Mesendoderm (in vitro differentiated cells): ENCODE measurements around the gene RMND5A.

Experiments used
- DNase-seq: peaks from one replicate; pipeline ENCODE4 v3.0.0; 2013
- H2AK5ac ChIP-seq: 2 replicates; pipeline ENCODE4 v1.6.1; 2013; ENCODE audit warnings: low read length, inconsistent platforms
- H2BK120ac ChIP-seq: 2 replicates; pipeline ENCODE4 v1.6.1; 2013; ENCODE audit warnings: low read depth, mild to moderate bottlenecking, low read length, moderate library complexity, mixed read lengths
- H2BK15ac ChIP-seq: replicated peaks from 2 replicates; pipeline ENCODE4 v1.6.1; 2013; ENCODE audit warnings: low read depth, mild to moderate bottlenecking, moderate library complexity
- H2BK5ac ChIP-seq: 2 replicates; pipeline ENCODE4 v1.6.1; 2013; ENCODE audit warnings: low read length, inconsistent platforms
- H3K18ac ChIP-seq: 2 replicates; pipeline ENCODE4 v1.6.1; 2013; ENCODE audit warnings: mild to moderate bottlenecking, low read length, mixed read lengths
- H3K23ac ChIP-seq: one replicate; pipeline ENCODE4 v1.6.1; 2013; ENCODE audit warnings: low read length
- H3K27ac ChIP-seq: 2 replicates; pipeline ENCODE4 v1.5.1; 2013; ENCODE audit warnings: low read depth, mild to moderate bottlenecking, inconsistent platforms, low read length, moderate library complexity
- H3K27me3 ChIP-seq: 2 replicates; pipeline ENCODE4 v1.6.1; 2013; ENCODE audit warnings: low read length, control low read depth, mild to moderate bottlenecking, inconsistent platforms; ENCODE audit not compliant: insufficient read depth, poor library complexity
- H3K36me3 ChIP-seq: 2 replicates; pipeline ENCODE4 v1.6.1; 2013; ENCODE audit warnings: low read length, inconsistent platforms; ENCODE audit not compliant: control insufficient read depth, insufficient read depth
- H3K4ac ChIP-seq: one replicate; pipeline ENCODE4 v1.6.1; 2013; ENCODE audit warnings: low read depth, mild to moderate bottlenecking, low read length, moderate library complexity
- H3K4me1 ChIP-seq: 2 replicates; pipeline ENCODE4 v1.6.1; 2013; ENCODE audit warnings: low read depth, low read length, inconsistent platforms; ENCODE audit not compliant: control insufficient read depth
- H3K4me2 ChIP-seq: 2 replicates; pipeline ENCODE4 v1.6.1; 2013; ENCODE audit warnings: low read length
- H3K4me3 ChIP-seq: 2 replicates; pipeline ENCODE4 v1.5.1; 2013; ENCODE audit warnings: mild to moderate bottlenecking, low read length
- H3K56ac ChIP-seq: one replicate; pipeline ENCODE4 v1.6.1; 2013; ENCODE audit warnings: low read length
- H3K79me1 ChIP-seq: 2 replicates; pipeline ENCODE4 v1.6.1; 2013; ENCODE audit warnings: low read length, inconsistent platforms
- H3K79me2 ChIP-seq: 2 replicates; pipeline ENCODE4 v1.6.1; 2013; ENCODE audit warnings: mild to moderate bottlenecking, low read length; ENCODE audit not compliant: control insufficient read depth, insufficient read depth
- H3K9ac ChIP-seq: 2 replicates; pipeline ENCODE4 v1.6.1; 2013; ENCODE audit warnings: low read length, inconsistent platforms
- H4K5ac ChIP-seq: one replicate; pipeline ENCODE4 v1.6.1; 2013; ENCODE audit warnings: low read length
- H4K8ac ChIP-seq: one replicate; pipeline ENCODE4 v1.6.1; 2013; ENCODE audit warnings: low read depth, mild to moderate bottlenecking, control low read depth, low read length, moderate library complexity
- WGBS: extraction: QIAGEN DNeasy Blood & Tissue Kit; methylation state at CpG from one replicate; pipeline ENCODE4 v1.1.7; 2013; ENCODE audit warnings: low lambda C conversion rate, missing lambda C conversion rate; ENCODE audit not compliant: insufficient coverage; ENCODE audit errors: extremely low coverage; 5-methylcytosine and 5-hydroxymethylcytosine counted together

Gene RMND5A

GRCh38 chr2:86786001-86786536 is 66.0 kb downstream of the RMND5A start:
- H3K4me2 ChIP-seq, result no peak overlapping the region
- peaks cover 33% of the 10 kb centered on the region for H3K27me3 ChIP-seq
- H3K56ac ChIP-seq, result no peak overlapping the region
- no peak overlapping the region for H3K4me3 ChIP-seq
- H3K9ac ChIP-seq, result no peak overlapping the region
- H3K36me3 ChIP-seq, result no peaks in the 10 kb centered on the region
- no peak overlapping the region for H3K18ac ChIP-seq
- H3K4me1 ChIP-seq, result no peaks in the 10 kb centered on the region
- no peak overlapping the region for H3K23ac ChIP-seq
- WGBS, result no CpG with 5 or more reads among the region's 10 CpGs
- no peak overlapping the region for H2BK120ac ChIP-seq
- DNase-seq, result peak; percentile 91
- no peak overlapping the region for H2BK15ac ChIP-seq
- no peak overlapping the region for H4K8ac ChIP-seq
- no peak overlapping the region for H4K5ac ChIP-seq
- H3K27ac ChIP-seq, result no peak overlapping the region
- no peak overlapping the region for H2BK5ac ChIP-seq
- no peak overlapping the region for H3K4ac ChIP-seq
- H2AK5ac ChIP-seq, result no peak overlapping the region
- no peaks in the 10 kb centered on the region for H3K79me1 ChIP-seq
- no peaks in the 10 kb centered on the region for H3K79me2 ChIP-seq

- H3K27ac ChIP-seq, result no peak overlapping the region
- H2AK5ac ChIP-seq, result no peak overlapping the region
- H3K27me3 ChIP-seq, result peaks cover 41% of the 10 kb centered on the region
- H3K4me2 ChIP-seq, result no peak overlapping the region
- DNase-seq, result peak; percentile 23
- H3K4me3 ChIP-seq, result no peak overlapping the region
- H3K9ac ChIP-seq, result no peak overlapping the region
- no peak overlapping the region for H4K5ac ChIP-seq
- WGBS, result no CpG with 5 or more reads among the region's 2 CpGs
- H2BK120ac ChIP-seq, result no peak overlapping the region
- no peaks in the 10 kb centered on the region for H3K4me1 ChIP-seq
- no peaks in the 10 kb centered on the region for H3K79me1 ChIP-seq
- H3K18ac ChIP-seq, result no peak overlapping the region
- no peak overlapping the region for H3K23ac ChIP-seq
- H2BK5ac ChIP-seq, result no peak overlapping the region
- H3K56ac ChIP-seq, result no peak overlapping the region
- no peak overlapping the region for H2BK15ac ChIP-seq
- no peaks in the 10 kb centered on the region for H3K36me3 ChIP-seq
- H3K79me2 ChIP-seq, result no peaks in the 10 kb centered on the region
- H4K8ac ChIP-seq, result no peak overlapping the region
- H3K4ac ChIP-seq, result no peak overlapping the region
Observed at GRCh38 chr2:86787736-86788135, 67.6 kb downstream of the RMND5A start.

GRCh38 chr2:86788165-86788564 is 68.1 kb downstream of the RMND5A start:
- Histone ChIP-seq H2BK15ac (no peak overlapping the region), H3K4me3 (no peak overlapping the region), H3K27ac (no peak overlapping the region), H3K79me2 (no peaks in the 10 kb centered on the region), H4K8ac (no peak overlapping the region), H3K18ac (no peak overlapping the region), H4K5ac (no peak overlapping the region), H3K4me2 (no peak overlapping the region), H3K23ac (no peak overlapping the region), H3K36me3 (no peaks in the 10 kb centered on the region), H3K79me1 (no peaks in the 10 kb centered on the region), H2AK5ac (no peak overlapping the region), H3K4me1 (no peaks in the 10 kb centered on the region), H3K4ac (no peak overlapping the region), H3K9ac (no peak overlapping the region), H3K56ac (no peak overlapping the region), H2BK120ac (no peak overlapping the region), H2BK5ac (no peak overlapping the region), H3K27me3 (peaks cover 41% of the 10 kb centered on the region)
- no CpG with 5 or more reads among the region's 7 CpGs for WGBS
- DNase-seq, result no peak

- no peak overlapping the region for H3K4me3 ChIP-seq
- no peak overlapping the region for H4K5ac ChIP-seq
- H3K4me1 ChIP-seq, result no peaks in the 10 kb centered on the region
- no peaks in the 10 kb centered on the region for H3K79me2 ChIP-seq
- H2BK5ac ChIP-seq, result no peak overlapping the region
- no peak overlapping the region for H2BK120ac ChIP-seq
- H3K23ac ChIP-seq, result no peak overlapping the region
- DNase-seq, result peak; percentile 64
- no peaks in the 10 kb centered on the region for H3K79me1 ChIP-seq
- WGBS, result no CpG with 5 or more reads among the region's 64 CpGs
- H3K18ac ChIP-seq, result no peak overlapping the region
- no peak overlapping the region for H3K9ac ChIP-seq
- no peak overlapping the region for H3K4me2 ChIP-seq
- H3K4ac ChIP-seq, result no peak overlapping the region
- H2AK5ac ChIP-seq, result no peak overlapping the region
- no peak overlapping the region for H4K8ac ChIP-seq
- no peak overlapping the region for H3K27ac ChIP-seq
- no peak overlapping the region for H2BK15ac ChIP-seq
- H3K36me3 ChIP-seq, result no peaks in the 10 kb centered on the region
- H3K56ac ChIP-seq, result no peak overlapping the region
- H3K27me3 ChIP-seq, result peaks cover 41% of the 10 kb centered on the region
Observed at GRCh38 chr2:86788881-86789686, 69.0 kb downstream of the RMND5A start.

GRCh38 chr2:86789687-86790133 is 69.6 kb downstream of the RMND5A start:
- H2BK5ac ChIP-seq, result no peak overlapping the region

More at GRCh38 chr2:86789687-86790133, 69.6 kb downstream of the RMND5A start:
- H3K79me1 ChIP-seq, result no peaks in the 10 kb centered on the region
- no peaks in the 10 kb centered on the region for H3K36me3 ChIP-seq
- no peak overlapping the region for H4K8ac ChIP-seq
- no peak overlapping the region for H2AK5ac ChIP-seq
- no peak overlapping the region for H3K4ac ChIP-seq
- H2BK120ac ChIP-seq, result no peak overlapping the region
- no peak for DNase-seq
- H3K4me1 ChIP-seq, result no peaks in the 10 kb centered on the region
- no peak overlapping the region for H3K4me3 ChIP-seq
- no peak overlapping the region for H4K5ac ChIP-seq
- H3K27ac ChIP-seq, result no peak overlapping the region
- no peak overlapping the region for H3K23ac ChIP-seq
- no peak overlapping the region for H3K56ac ChIP-seq
- H3K4me2 ChIP-seq, result no peak overlapping the region
- no peak overlapping the region for H3K18ac ChIP-seq
- no peaks in the 10 kb centered on the region for H3K79me2 ChIP-seq
- no peak overlapping the region for H2BK15ac ChIP-seq
- H3K27me3 ChIP-seq, result peaks cover 41% of the 10 kb centered on the region
- no peak overlapping the region for H3K9ac ChIP-seq
- WGBS, result no CpG with 5 or more reads among the region's 40 CpGs
